SU-DHL-6 (cell line): ENCODE results near the gene PLEKHA6.

Experiments
- H2AFZ ChIP-seq: fragments of 200-600 bp; sonication (generic); 2 replicates; pipeline ENCODE4 v1.6.1; 2014; ENCODE audit warnings: low read depth, mild to moderate bottlenecking, moderate library complexity, mixed read lengths, antibody characterized with exemption, low read length; ENCODE audit not compliant: severe bottlenecking
- H3F3A ChIP-seq: fragments of 200-600 bp; shearing (Covaris generic); 2 replicates; pipeline ENCODE4 v1.6.0; 2016; ENCODE audit warnings: antibody characterized with exemption, mild to moderate bottlenecking; ENCODE audit not compliant: insufficient read depth
- H3K27ac ChIP-seq: fragments of 200-600 bp; sonication (generic); 2 replicates; pipeline ENCODE4 v1.5.1; 2016; ENCODE audit warnings: low read depth, mild to moderate bottlenecking, low read length, moderate library complexity, mixed read lengths
- H3K27me3 ChIP-seq: fragments of 200-600 bp; sonication (generic), shearing (Covaris generic); 2 replicates; pipeline ENCODE4 v1.6.0; 2014; ENCODE audit warnings: mild to moderate bottlenecking, low read length
- H3K36me3 ChIP-seq: fragments of 200-600 bp; sonication (generic); 2 replicates; pipeline ENCODE4 v1.6.1; 2014; ENCODE audit warnings: mild to moderate bottlenecking, low read length, mixed read lengths
- H3K4me2 ChIP-seq: fragments of 300-600, 200-600 bp; shearing (Covaris generic), sonication (generic); 2 replicates; pipeline ENCODE4 v1.6.0; 2014; ENCODE audit warnings: low read length, low read depth, mild to moderate bottlenecking; ENCODE audit not compliant: poor library complexity, severe bottlenecking
- H3K4me3 ChIP-seq: fragments of 200-600 bp; sonication (generic); 2 replicates; pipeline ENCODE4 v1.5.1; 2014; ENCODE audit warnings: antibody characterized with exemption, low read length, mild to moderate bottlenecking, mixed read lengths; ENCODE audit not compliant: insufficient read depth, poor library complexity, severe bottlenecking
- H3K79me2 ChIP-seq: fragments of 200-600 bp; sonication (generic); 2 replicates; pipeline ENCODE4 v1.6.1; 2014; ENCODE audit warnings: mild to moderate bottlenecking, low read length, moderate library complexity; ENCODE audit not compliant: insufficient read depth
- H3K9ac ChIP-seq: fragments of 200-600 bp; sonication (generic); 2 replicates; pipeline ENCODE4 v1.7.0; 2014; ENCODE audit warnings: mild to moderate bottlenecking, low read length
- H3K9me2 ChIP-seq: fragments of 200-600 bp; sonication (generic); replicated peaks from 2 replicates; pipeline ENCODE4 v1.6.1; 2014; ENCODE audit warnings: low read length; ENCODE audit not compliant: insufficient read depth
- H3K9me3 ChIP-seq: fragments of 200-600 bp; sonication (generic); 2 replicates; pipeline ENCODE4 v1.6.1; 2014; ENCODE audit warnings: low read length, mixed read lengths; ENCODE audit not compliant: insufficient read depth
- H4K20me1 ChIP-seq: fragments of 200-600 bp; sonication (generic); 2 replicates; pipeline ENCODE4 v1.6.1; 2014; ENCODE audit warnings: low read depth, mild to moderate bottlenecking, antibody characterized with exemption, low read length, moderate library complexity, mixed read lengths
- EZH2phosphoT487 ChIP-seq: fragments of 200-600 bp; sonication (generic), shearing (Covaris generic); conservative IDR thresholded peaks from 2 replicates; pipeline ENCODE4 v1.6.1; 2018; ENCODE audit warnings: mild to moderate bottlenecking, antibody characterized with exemption, low read length, moderate library complexity, mixed read lengths
- TF ChIP-seq, protein P1 (sequence below): fragments of 200-600 bp; sonication (generic); IDR thresholded peaks from one replicate; pipeline ENCODE4 v1.5.1; 2017; ENCODE audit warnings: antibody characterized with exemption, mild to moderate bottlenecking, low read length, moderate library complexity; ENCODE audit not compliant: insufficient read depth, poor library complexity, severe bottlenecking

The PLEKHA6 gene

DNA sequence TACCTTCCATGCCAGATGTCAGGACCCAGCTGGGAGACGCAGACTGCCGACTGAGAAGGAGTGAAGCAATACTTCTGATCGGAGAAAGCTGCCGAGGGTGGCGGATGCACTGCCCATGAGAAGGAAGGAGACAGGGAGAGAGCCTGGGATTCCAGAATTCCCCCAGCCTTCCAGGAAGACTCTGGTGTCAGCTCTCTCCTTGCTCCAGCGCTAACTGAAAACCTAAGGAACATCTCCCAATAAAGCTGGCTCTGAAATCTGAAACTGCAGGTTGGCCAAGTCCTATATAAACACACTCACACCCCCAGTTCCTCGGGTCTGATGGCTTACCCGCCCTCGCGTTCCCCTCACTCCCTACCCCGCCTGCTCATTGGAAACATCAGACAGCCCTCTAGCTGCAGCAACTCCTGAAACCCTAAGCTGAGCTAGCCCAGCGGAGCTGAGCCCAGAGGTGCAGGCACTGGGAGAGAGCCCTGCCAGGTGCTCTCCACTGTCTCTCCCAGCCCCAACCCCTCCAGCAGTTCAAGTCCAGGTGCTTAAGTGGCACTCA is 52.3 kb downstream of the PLEKHA6 start:
- Histone ChIP-seq H3K9ac (no peak overlapping the region), H2AFZ (no peak overlapping the region), H4K20me1 (no peaks in the 10 kb centered on the region), H3F3A (no peaks in the 10 kb centered on the region), H3K27ac (no peak overlapping the region), H3K27me3 (no peaks in the 10 kb centered on the region), H3K4me2 (no peak overlapping the region), H3K36me3 (no peaks in the 10 kb centered on the region), H3K9me3 (no peaks in the 10 kb centered on the region), H3K9me2 (no peaks in the 10 kb centered on the region), H3K79me2 (no peaks in the 10 kb centered on the region), H3K4me3 (no peak overlapping the region)
- TF ChIP-seq, protein P1, sequence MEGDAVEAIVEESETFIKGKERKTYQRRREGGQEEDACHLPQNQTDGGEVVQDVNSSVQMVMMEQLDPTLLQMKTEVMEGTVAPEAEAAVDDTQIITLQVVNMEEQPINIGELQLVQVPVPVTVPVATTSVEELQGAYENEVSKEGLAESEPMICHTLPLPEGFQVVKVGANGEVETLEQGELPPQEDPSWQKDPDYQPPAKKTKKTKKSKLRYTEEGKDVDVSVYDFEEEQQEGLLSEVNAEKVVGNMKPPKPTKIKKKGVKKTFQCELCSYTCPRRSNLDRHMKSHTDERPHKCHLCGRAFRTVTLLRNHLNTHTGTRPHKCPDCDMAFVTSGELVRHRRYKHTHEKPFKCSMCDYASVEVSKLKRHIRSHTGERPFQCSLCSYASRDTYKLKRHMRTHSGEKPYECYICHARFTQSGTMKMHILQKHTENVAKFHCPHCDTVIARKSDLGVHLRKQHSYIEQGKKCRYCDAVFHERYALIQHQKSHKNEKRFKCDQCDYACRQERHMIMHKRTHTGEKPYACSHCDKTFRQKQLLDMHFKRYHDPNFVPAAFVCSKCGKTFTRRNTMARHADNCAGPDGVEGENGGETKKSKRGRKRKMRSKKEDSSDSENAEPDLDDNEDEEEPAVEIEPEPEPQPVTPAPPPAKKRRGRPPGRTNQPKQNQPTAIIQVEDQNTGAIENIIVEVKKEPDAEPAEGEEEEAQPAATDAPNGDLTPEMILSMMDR: no peak
- no peak for TF ChIP-seq EZH2phosphoT487

DNA sequence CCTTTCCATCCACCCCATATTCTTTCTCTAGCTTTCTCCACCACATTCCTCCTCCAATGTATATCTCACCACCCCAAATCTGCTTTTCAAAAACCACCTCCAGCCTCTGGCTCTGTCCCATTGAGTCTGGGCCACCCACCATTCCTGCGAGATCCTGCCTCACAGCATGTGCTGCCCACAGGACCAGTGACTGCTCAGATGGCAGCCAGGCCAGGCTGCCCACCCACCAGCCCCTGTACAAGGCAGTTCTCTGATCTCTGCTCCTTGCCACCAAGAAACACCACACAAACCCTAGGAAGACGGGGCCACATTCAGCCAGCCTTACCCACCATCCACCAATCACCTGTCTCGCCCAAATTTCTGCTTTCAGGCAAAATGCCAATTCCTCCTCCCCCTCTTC is 53.7 kb downstream of the PLEKHA6 start:
- Histone ChIP-seq H3K27me3 (no peaks in the 10 kb centered on the region), H3K4me3 (no peak overlapping the region), H4K20me1 (no peaks in the 10 kb centered on the region), H3K4me2 (no peak overlapping the region), H3K36me3 (no peaks in the 10 kb centered on the region), H3K79me2 (no peaks in the 10 kb centered on the region), H3F3A (no peaks in the 10 kb centered on the region), H3K9me3 (no peaks in the 10 kb centered on the region), H3K9me2 (no peaks in the 10 kb centered on the region), H3K9ac (no peak overlapping the region), H3K27ac (no peak overlapping the region), H2AFZ (no peak overlapping the region)
- TF ChIP-seq, protein P1: no peak
- no peak for TF ChIP-seq EZH2phosphoT487

DNA sequence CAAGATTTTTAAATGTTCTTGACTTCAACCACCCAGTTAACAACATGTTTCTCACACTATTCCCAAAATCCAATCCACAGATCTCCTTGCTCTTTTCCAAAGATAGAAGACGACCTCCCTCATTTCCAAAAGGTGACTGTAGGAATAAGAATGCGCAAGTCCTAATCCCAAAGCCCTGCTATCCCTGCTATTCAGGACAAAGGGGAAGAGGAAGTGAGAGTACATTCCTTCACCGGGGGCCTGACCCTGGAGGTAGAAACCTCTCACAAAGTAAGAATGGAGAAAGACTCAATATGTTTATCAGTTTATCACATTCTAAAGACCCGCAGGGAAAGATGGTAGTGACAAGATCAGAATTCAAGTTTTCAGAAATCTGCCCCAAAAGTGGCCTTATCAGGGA is 55.7 kb downstream of the PLEKHA6 start:
- Histone ChIP-seq H3K9ac (no peak overlapping the region), H3K79me2 (no peaks in the 10 kb centered on the region), H4K20me1 (no peaks in the 10 kb centered on the region), H3K27me3 (no peaks in the 10 kb centered on the region), H3K4me3 (no peak overlapping the region), H3K9me3 (no peaks in the 10 kb centered on the region), H3K27ac (no peak overlapping the region), H3K9me2 (no peaks in the 10 kb centered on the region), H3F3A (no peaks in the 10 kb centered on the region), H3K36me3 (no peaks in the 10 kb centered on the region), H2AFZ (no peak overlapping the region), H3K4me2 (no peak overlapping the region)
- TF ChIP-seq EZH2phosphoT487: no peak
- TF ChIP-seq, protein P1: no peak
